HepG2 (cell line): Measurements from ENCODE around the gene SIRT1. TPM values are rescaled to one million over a fixed set of nuclear protein-coding genes. Genes with fewer than 3 reads are reported as not detected.

Experiments used
- MEIS2 ChIP-seq: sonication (generic); formaldehyde crosslinking; IDR thresholded peaks from 2 replicates; pipeline ENCODE4 v1.9.0; 2021; ENCODE audit warnings: mild to moderate bottlenecking, missing genetic modification reagents
- MZF1 ChIP-seq: sonication (generic); formaldehyde crosslinking; IDR thresholded peaks from 2 replicates; pipeline ENCODE4 v1.8.1; 2023; ENCODE audit warnings: mild to moderate bottlenecking, missing genetic modification reagents, borderline replicate concordance
- NFE2L1 ChIP-seq: sonication (generic); formaldehyde crosslinking; IDR thresholded peaks from 2 replicates; pipeline ENCODE4 v1.4.0; 2020; ENCODE audit warnings: missing genetic modification reagents, mild to moderate bottlenecking, borderline replicate concordance
- SOX13 ChIP-seq, 3 experiments: fragments of 450-650 bp in 1 of 3; sonication (generic) in 1 of 3; formaldehyde crosslinking in 1 of 3; IDR thresholded peaks in 2 of 3; conservative IDR thresholded peaks in 1 of 3; 2 replicates each; pipeline versions ENCODE4 v1.5.0 to v1.6.1; 2016 to 2020; ENCODE audit warnings: antibody characterized with exemption in 1 of 3, mild to moderate bottlenecking in 1 of 3, missing compliant biosample characterization in 1 of 3, missing genetic modification reagents in 1 of 3, moderate library complexity in 1 of 3
- SP2 ChIP-seq: sonication (generic); formaldehyde crosslinking; IDR thresholded peaks from 2 replicates; pipeline ENCODE4 v1.5.1; 2020; ENCODE audit warnings: mild to moderate bottlenecking, missing genetic modification reagents
- TOE1 ChIP-seq: sonication (generic); formaldehyde crosslinking; IDR thresholded peaks from 2 replicates; pipeline ENCODE4 v1.4.0; 2020; ENCODE audit warnings: mild to moderate bottlenecking, missing genetic modification reagents
- ZNF878 ChIP-seq: sonication (generic); formaldehyde crosslinking; IDR thresholded peaks from 2 replicates; pipeline ENCODE4 v1.8.1; 2023; ENCODE audit warnings: mild to moderate bottlenecking, missing genetic modification reagents, moderate library complexity
- ZSCAN21 ChIP-seq: sonication (generic); formaldehyde crosslinking; IDR thresholded peaks from 2 replicates; pipeline ENCODE4 v1.8.0; 2022; ENCODE audit warnings: mild to moderate bottlenecking, missing genetic modification reagents, moderate library complexity, borderline replicate concordance
- polyA plus RNA-seq, 8 experiments: library from polyadenylated mRNA; depleted of rRNA in 3 of 8; stranded (reverse) in 7 of 8; unstranded in 1 of 8; fragments of >200 nt; fragmentation: Illumina TruSeq in 4 of 8; extraction: Trizol in 4 of 8; gene quantifications; 2 replicates each; pipeline versions ENCODE4 v1.2.1 to v1.2.3, GENCODE V29; 2011 to 2016; ENCODE audit warnings: low read depth in 4 of 8, missing spikeins in 1 of 8, mixed read lengths in 1 of 8; ENCODE audit not compliant: insufficient read depth in 1 of 8
- total RNA-seq, 5 experiments: library from RNA; depleted of rRNA; stranded (reverse); fragments of >200 nt; fragmentation: Illumina TruSeq; extraction: Trizol; gene quantifications; 2 replicates each; pipeline ENCODE4 v1.2.3, GENCODE V29; 2016; ENCODE audit warnings: low read depth in 1 of 5
- TF ChIP-seq, protein P1 (sequence below): sonication (generic); formaldehyde crosslinking; IDR thresholded peaks from 2 replicates; pipeline ENCODE4 v1.4.0; 2020; ENCODE audit warnings: mild to moderate bottlenecking, missing genetic modification reagents, borderline replicate concordance
- TF ChIP-seq, protein P2 (sequence below): sonication (generic); formaldehyde crosslinking; IDR thresholded peaks from 2 replicates; pipeline ENCODE4 v1.4.0; 2020; ENCODE audit warnings: mild to moderate bottlenecking, missing genetic modification reagents
- TF ChIP-seq, protein P3 (sequence below): sonication (generic); formaldehyde crosslinking; IDR thresholded peaks from 2 replicates; pipeline ENCODE4 v1.4.0; 2020; ENCODE audit warnings: missing genetic modification reagents
- TF ChIP-seq, protein P4 (sequence below): sonication (generic); formaldehyde crosslinking; IDR thresholded peaks from 2 replicates; pipeline ENCODE4 v1.5.1; 2020; ENCODE audit warnings: mild to moderate bottlenecking, missing genetic modification reagents, moderate library complexity
- TF ChIP-seq, protein P5 (sequence below): IDR thresholded peaks from 2 replicates; pipeline ENCODE4 v1.6.1; 2012; ENCODE audit warnings: low read depth, low read length, improper control_type of control experiment

The SIRT1 gene
- total and polyA plus RNA-seq, 2 of the 13 experiments (the other 11 are each of a cell fraction or from before 2014, with no cell fraction given), result 9.4 to 10.2 TPM

DNA sequence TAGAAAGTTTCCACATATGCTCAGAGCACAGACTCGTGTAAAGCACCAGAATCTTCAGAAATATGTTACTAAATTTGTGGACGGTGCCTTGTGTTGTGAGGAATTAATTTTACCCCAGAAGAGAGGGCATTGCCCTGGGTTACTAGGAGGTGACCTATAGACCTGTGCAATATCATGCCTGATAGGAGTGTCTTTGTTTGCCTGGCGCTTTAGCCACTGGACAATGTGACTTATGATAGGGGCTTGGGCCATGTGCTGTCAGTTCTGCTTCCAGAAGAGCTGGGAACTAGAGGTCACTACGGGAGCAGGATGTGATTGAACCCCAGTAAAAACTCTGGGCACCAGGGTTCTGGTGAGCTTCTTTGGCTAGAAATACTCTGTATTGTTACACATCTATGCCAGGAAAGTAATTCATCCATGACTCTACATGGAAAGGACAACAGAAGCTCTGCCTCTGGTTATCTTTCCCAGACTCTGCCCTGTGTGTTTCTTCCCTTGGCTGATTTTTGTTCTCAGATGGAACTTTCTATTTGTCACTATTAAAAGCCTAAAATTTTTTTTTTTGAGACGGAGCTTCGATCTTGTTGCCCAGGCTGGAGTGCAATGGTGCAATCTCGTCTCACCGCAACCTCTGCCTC is 75.5 kb downstream of the SIRT1 start (continued):
- TF ChIP-seq, protein P1, sequence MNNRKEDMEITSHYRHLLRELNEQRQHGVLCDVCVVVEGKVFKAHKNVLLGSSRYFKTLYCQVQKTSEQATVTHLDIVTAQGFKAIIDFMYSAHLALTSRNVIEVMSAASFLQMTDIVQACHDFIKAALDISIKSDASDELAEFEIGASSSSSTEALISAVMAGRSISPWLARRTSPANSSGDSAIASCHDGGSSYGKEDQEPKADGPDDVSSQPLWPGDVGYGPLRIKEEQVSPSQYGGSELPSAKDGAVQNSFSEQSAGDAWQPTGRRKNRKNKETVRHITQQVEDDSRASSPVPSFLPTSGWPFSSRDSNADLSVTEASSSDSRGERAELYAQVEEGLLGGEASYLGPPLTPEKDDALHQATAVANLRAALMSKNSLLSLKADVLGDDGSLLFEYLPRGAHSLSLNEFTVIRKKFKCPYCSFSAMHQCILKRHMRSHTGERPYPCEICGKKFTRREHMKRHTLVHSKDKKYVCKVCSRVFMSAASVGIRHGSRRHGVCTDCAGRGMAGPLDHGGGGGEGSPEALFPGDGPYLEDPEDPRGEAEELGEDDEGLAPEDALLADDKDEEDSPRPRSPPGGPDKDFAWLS, result no peak
- TF ChIP-seq MEIS2 (CRISPR knock-in tag), result no peak
- TF ChIP-seq, protein P2, sequence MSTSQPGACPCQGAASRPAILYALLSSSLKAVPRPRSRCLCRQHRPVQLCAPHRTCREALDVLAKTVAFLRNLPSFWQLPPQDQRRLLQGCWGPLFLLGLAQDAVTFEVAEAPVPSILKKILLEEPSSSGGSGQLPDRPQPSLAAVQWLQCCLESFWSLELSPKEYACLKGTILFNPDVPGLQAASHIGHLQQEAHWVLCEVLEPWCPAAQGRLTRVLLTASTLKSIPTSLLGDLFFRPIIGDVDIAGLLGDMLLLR (CRISPR knock-in tag), result no peak
- no peak for TF ChIP-seq SP2
- no peak for TF ChIP-seq NFE2L1 (CRISPR knock-in tag)
- TF ChIP-seq, protein P3, sequence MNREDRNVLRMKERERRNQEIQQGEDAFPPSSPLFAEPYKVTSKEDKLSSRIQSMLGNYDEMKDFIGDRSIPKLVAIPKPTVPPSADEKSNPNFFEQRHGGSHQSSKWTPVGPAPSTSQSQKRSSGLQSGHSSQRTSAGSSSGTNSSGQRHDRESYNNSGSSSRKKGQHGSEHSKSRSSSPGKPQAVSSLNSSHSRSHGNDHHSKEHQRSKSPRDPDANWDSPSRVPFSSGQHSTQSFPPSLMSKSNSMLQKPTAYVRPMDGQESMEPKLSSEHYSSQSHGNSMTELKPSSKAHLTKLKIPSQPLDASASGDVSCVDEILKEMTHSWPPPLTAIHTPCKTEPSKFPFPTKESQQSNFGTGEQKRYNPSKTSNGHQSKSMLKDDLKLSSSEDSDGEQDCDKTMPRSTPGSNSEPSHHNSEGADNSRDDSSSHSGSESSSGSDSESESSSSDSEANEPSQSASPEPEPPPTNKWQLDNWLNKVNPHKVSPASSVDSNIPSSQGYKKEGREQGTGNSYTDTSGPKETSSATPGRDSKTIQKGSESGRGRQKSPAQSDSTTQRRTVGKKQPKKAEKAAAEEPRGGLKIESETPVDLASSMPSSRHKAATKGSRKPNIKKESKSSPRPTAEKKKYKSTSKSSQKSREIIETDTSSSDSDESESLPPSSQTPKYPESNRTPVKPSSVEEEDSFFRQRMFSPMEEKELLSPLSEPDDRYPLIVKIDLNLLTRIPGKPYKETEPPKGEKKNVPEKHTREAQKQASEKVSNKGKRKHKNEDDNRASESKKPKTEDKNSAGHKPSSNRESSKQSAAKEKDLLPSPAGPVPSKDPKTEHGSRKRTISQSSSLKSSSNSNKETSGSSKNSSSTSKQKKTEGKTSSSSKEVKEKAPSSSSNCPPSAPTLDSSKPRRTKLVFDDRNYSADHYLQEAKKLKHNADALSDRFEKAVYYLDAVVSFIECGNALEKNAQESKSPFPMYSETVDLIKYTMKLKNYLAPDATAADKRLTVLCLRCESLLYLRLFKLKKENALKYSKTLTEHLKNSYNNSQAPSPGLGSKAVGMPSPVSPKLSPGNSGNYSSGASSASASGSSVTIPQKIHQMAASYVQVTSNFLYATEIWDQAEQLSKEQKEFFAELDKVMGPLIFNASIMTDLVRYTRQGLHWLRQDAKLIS, result no peak
- TF ChIP-seq ZNF878, result no peak
- TF ChIP-seq, protein P4, sequence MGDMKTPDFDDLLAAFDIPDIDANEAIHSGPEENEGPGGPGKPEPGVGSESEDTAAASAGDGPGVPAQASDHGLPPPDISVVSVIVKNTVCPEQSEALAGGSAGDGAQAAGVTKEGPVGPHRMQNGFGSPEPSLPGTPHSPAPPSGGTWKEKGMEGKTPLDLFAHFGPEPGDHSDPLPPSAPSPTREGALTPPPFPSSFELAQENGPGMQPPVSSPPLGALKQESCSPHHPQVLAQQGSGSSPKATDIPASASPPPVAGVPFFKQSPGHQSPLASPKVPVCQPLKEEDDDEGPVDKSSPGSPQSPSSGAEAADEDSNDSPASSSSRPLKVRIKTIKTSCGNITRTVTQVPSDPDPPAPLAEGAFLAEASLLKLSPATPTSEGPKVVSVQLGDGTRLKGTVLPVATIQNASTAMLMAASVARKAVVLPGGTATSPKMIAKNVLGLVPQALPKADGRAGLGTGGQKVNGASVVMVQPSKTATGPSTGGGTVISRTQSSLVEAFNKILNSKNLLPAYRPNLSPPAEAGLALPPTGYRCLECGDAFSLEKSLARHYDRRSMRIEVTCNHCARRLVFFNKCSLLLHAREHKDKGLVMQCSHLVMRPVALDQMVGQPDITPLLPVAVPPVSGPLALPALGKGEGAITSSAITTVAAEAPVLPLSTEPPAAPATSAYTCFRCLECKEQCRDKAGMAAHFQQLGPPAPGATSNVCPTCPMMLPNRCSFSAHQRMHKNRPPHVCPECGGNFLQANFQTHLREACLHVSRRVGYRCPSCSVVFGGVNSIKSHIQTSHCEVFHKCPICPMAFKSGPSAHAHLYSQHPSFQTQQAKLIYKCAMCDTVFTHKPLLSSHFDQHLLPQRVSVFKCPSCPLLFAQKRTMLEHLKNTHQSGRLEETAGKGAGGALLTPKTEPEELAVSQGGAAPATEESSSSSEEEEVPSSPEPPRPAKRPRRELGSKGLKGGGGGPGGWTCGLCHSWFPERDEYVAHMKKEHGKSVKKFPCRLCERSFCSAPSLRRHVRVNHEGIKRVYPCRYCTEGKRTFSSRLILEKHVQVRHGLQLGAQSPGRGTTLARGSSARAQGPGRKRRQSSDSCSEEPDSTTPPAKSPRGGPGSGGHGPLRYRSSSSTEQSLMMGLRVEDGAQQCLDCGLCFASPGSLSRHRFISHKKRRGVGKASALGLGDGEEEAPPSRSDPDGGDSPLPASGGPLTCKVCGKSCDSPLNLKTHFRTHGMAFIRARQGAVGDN, result no peak
- TF ChIP-seq MZF1 (CRISPR knock-in tag), result no peak
- TF ChIP-seq, protein P5, sequence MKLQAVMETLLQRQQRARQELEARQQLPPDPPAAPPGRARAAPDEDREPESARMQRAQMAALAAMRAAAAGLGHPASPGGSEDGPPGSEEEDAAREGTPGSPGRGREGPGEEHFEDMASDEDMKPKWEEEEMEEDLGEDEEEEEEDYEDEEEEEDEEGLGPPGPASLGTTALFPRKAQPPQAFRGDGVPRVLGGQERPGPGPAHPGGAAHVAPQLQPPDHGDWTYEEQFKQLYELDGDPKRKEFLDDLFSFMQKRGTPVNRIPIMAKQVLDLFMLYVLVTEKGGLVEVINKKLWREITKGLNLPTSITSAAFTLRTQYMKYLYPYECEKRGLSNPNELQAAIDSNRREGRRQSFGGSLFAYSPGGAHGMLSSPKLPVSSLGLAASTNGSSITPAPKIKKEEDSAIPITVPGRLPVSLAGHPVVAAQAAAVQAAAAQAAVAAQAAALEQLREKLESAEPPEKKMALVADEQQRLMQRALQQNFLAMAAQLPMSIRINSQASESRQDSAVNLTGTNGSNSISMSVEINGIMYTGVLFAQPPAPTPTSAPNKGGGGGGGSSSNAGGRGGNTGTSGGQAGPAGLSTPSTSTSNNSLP, result 0 out of 2 replicates have a peak, but pooled peaks have one; percentile 16
- no peak for TF ChIP-seq SOX13 (IDR thresholded peaks at IDR 0.05)
- TF ChIP-seq SOX13 (CRISPR knock-in tag; conservative IDR thresholded peaks at IDR 0.05 in 1 of 2, IDR thresholded peaks at IDR 0.05 in 1 of 2), result peak in 1 of 2 experiments; percentile 21; a peak in 1 of 4 replicates
- no peak for TF ChIP-seq TOE1 (CRISPR knock-in tag)
- no peak for TF ChIP-seq ZSCAN21 (CRISPR knock-in tag)
